Measurements from ENCODE around the gene OPRD1.

DNA sequence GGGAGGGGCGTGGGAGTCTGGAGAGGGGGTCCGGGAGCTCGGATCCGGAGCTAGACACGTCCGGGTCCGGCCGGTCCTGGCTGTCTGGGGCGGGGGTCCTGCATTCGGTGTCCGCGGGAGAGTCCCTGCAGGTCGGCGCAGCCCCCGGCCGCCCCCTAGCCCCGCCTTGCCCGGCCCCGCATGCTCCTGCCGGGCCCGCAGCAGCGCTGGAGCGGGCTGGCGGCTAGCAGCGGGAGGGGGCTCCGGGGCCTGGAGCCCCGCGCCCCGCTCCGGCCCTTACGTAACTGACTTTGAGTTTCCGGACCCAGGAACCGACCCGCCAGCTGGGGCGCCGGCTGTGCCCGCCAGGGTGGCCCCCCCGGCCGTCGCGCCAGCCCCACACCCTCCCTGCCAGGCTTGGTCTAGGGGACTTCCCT lies 75.5 kb downstream of the OPRD1 start:
- TF ChIP-seq, protein P1, sequence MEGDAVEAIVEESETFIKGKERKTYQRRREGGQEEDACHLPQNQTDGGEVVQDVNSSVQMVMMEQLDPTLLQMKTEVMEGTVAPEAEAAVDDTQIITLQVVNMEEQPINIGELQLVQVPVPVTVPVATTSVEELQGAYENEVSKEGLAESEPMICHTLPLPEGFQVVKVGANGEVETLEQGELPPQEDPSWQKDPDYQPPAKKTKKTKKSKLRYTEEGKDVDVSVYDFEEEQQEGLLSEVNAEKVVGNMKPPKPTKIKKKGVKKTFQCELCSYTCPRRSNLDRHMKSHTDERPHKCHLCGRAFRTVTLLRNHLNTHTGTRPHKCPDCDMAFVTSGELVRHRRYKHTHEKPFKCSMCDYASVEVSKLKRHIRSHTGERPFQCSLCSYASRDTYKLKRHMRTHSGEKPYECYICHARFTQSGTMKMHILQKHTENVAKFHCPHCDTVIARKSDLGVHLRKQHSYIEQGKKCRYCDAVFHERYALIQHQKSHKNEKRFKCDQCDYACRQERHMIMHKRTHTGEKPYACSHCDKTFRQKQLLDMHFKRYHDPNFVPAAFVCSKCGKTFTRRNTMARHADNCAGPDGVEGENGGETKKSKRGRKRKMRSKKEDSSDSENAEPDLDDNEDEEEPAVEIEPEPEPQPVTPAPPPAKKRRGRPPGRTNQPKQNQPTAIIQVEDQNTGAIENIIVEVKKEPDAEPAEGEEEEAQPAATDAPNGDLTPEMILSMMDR (IDR thresholded peaks at IDR 0.05), result no peak
- TF ChIP-seq POLR2A (IDR thresholded peaks at IDR 0.05), result no peak

Measured in lower leg skin (tissue), 3 donors.